ENCODE results near the gene C1orf115.
"Not testable (repeated sequence)": the region's sequence is repeated elsewhere in the genome, so short reads cannot be mapped to it uniquely, and the experiment has no call there.

C1orf115 gene

DNA sequence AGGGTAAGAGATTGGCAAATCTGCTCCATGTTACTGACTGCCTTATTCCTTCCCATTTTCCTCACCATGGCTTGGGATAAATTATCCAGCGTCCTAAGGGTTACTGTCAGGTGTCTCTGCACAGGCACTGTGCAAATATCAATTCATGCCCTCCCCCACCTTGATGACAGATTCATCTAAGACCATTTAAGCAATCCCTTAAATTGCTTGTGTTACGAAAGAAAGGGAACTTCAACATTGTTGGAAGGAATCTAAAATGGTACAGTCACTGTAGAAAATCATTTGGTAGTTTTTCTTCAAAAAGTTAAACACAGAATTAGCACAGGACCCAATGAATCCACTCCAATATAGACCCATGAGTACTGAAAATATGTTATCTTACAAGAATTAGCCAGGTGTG, 40.3 kb downstream of the C1orf115 start:
- DNase-seq, result no peak

DNA sequence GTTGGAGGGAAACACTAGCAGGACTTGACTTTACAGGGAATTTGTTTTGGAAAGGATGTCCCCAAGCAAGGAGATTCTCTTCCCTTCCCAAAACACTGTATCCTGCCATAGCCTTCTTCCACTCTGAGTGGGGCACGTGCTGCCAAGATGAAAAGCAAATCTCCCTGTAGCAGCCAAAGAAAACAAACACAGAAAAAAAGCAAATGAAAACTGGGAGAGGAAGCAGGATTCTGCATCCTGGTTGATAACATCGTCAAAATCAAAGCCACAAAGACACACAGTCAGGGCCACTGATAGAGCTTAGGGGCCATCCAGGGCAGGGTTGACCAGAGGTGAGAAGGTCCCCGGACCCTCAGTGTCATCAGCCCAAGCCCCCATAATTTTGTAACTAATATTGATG, 42.0 kb downstream of the C1orf115 start:
- DNase-seq, result no peak

DNA sequence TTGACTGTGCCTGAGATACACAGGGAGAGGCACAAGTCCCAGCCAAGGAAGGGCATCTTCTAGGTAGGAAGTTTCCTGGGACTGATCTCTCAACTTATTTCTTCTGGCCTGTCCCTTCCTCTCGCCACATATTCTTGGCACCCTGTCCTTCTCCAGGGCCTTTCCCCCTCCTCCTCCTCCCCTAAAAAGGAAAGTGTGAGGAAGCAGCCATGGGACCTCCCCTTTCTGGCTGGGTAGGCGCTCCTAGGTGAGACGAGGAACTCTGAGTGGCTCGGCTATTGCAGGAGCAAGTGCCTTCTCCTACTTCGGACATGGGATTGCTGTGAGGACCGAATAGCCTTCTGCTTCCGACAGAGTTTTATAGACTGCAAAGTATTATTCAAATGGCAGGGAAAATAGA, 42.5 kb downstream of the C1orf115 start:
- DNase-seq, result no peak

DNA sequence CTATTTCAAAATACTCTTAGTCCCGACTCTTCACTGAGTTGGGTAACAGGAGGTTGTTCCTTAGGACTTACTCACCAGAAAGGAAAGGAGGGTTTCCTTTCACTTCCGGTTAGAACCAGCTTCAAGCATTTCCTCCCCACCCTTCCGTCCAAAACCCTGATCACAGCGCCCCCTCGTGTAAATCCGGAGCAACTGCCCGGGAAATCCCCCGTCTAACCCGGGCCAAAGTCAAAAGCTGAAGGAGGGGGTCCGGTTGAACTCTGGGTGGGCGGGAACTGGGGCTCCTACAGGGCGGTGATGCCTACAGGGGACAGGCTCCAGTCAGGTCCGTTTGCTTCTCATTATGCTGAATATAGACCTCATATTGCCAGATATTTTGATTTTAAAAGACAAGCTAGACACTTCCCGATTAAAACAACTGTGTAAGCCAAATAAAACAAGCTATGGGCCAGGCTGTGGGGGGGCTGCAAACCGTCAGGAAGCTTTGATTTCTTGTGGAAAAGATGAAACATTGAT, 43.0 kb downstream of the C1orf115 start:
- peak; percentile 82 for DNase-seq

DNA sequence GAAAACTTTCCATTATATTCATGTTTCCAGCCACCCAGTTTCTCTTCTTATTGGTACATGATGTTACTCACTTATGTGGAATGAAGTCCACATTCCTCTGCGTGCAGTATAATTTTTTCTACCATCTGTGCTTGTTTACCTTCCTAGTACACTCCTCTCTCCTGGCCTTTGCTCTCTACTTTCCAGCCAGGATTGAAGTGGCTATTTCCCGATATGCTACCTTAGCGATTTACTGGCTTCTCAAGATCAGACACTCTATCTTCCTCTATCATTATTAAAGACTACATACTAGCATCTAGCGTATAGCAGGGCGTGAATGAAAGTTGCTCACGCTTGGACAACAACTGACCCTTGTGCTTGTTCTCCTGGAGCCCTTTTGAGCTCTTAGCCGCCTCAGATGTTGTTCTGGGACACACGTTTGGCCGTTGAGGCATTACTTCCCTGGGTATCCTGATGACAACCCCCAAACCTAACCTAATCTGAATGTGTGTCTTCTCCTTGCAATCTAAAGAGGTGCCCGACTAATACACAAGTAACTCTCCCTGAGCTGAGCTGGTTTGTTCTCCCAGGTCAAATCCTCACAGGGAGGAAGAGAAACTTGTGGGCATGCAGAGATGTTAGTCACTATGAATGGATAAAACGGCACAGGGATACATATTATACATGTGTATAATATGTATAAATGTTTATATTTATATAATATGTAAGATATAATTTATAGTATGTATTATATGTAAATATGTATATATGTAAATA, 44.6 kb downstream of the C1orf115 start:
- DNase-seq, result no peak

DNA sequence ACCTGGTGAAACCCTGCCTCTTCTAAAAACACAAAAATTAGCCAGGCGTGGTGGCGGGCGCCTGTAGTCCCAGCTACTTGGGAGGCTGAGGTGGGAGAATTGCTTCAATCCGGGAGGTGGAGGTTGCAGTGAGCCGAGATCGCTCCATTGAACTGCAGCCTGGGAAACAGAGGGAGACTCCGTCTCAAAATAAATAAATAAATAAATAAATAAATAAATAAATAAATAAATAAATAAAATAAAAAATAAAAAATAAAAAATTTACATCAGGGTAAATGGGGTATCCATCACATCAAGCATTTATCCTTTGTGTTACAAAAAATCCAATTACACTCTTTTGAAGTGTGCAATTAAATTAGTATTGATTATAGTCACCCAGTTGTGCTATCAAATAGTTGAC, 46.1 kb downstream of the C1orf115 start:
- DNase-seq, result not testable (repeated sequence)

DNA sequence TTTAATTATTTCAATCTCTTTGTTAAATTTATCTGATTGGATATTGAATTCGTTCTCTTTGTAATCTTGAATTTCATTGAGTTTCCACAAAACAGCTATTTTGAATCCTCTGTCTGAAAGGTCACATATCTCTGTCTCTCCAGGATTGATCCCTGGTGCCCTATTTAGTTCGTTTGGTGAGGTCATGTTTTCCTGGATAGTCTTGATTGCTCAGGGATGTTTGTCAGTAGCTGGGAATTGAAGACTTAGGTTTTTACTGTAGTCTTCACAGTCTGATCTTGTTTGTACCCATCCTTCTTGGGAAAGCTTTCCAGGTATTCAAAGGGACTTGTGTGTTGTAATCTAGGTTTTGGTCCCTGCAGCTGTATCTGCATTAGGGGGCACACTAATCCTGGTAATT, 51.2 kb downstream of the C1orf115 start:
- no peak for DNase-seq

DNA sequence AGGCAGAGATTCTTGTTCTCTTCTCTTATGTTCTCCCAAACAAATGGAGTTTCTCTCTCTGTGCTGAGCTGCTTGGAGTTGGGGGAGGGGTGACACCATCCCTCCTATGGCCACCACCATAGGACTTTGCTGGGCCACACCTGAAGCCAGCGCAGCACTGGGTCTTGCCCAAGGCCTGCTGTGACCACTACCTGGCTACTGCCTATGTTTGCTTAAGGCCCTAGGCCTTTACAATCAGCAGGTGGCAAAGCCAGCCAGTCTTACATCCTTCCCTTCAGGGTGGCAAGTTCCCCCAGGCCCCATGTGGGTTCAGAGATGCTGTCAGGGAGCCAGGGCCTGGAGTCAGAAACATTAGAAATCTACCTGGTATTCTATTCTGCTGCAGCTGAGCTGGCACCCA, 51.7 kb downstream of the C1orf115 start:
- no peak for DNase-seq

DNA sequence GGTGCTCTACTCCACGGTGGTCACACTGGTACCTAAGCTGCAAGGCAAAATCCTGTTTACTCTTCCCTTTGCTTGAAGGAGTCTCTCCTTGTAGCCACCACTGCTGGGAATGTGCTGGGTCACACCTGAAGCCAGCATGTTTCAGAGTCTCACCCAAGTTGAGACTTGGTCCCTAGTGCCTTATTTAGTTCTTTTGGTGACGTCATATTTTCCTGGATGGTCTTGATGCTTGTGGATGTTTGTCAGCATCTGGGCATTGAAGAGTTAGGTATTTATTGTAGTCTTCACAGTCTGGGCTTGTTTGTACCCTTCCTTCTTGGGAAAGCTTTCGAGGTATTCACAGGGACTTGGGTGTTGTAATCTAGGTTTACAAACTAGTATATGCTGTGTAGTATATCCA, 52.4 kb downstream of the C1orf115 start:
- no peak for DNase-seq

DNA sequence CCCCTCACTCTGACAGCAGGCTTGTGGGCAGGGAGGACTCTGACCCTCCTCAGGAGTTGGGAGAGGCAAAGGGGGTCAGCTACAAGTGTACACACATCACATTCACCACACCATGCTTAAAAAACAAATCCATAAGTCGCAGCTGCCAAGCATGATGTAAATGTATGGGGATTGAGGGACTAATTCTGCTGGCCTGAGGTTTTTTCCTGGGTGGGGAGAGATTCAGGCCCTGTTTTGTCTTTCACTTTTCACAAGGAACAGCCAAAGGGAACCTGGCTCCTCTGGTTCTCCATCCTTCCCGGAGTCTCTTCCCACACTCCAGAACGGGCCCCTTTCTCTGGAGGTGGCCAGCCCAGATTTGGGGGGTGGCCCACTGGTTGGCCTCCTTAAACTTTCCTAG, 56.7 kb downstream of the C1orf115 start:
- no peak for DNase-seq

DNA sequence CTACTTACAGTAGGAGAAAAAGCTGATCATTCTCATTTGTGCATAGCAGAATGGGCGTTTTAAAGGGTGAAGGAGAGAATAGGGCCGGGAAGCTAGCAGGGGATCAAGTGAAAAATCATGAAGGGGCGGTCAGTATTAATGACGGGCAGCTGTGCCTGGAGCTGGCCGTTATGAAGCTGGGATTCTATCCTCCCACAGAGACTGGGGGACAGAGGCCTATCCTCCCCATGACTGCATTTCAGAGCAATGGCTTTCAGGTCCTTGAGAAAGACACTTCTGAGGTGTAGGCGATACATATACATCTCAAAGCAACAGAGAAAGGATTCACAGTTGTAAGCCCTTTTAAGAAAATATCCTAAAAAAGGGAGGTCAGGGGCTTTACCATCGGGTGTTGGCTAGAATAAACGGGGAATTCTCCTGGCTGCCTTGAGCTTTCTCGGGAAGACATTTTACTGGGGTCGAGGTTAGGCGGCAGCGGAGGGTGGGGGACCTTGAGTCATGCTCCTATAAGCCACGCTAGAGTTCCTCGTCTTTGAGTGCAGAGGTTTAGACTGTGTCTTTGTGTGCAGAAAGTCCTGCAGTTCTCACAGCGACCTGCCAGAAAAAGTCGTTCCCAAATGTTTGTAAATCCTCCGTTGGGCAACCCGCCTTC, 57.4 kb downstream of the C1orf115 start:
- no peak for DNase-seq

DNA sequence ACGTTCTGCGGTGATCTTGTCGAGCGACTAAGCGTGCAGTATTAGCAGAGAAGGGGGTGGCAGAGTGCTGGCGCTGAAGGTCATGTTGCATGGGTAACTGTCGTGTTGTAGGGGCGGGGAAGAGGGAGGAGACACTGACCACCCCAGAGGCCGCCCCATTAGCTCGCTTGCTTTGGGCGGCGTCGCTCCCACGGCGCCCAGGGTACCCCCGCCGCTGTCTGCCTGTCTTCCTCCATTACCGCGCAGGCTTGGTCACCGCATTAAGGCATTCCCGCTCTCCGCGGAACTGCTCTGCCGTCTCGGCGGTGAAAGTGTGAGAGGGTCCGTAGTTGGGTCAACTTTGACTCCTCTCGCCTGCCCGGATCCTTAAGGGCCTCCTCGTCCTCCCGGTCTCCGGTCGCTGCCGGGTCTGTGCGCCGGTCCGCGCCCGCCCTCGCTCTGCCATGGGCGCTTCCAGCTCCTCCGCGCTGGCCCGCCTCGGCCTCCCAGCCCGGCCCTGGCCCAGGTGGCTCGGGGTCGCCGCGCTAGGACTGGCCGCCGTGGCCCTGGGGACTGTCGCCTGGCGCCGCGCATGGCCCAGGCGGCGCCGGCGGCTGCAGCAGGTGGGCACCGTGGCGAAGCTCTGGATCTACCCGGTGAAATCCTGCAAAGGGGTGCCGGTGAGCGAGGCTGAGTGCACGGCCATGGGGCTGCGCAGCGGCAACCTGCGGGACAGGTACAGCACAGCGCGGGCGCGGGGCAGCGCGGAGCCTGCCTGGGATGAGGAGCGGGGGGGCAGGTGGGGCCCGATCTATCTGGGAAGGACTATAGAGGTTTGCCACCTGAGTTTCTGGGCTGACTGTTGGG, 58.1 kb downstream of the C1orf115 start, which contains the start of gene MTARC2:
Gene MTARC2 (plus strand): TSS at position 234 of the 846 bp plus-strand sequence. CDS start 210 bp downstream, at position 444.
- no peak for DNase-seq
